ENCODE measurements around the gene PLCH1.

- TF ChIP-seq CTCF (IDR thresholded peaks at IDR 0.05), result no peak
- no peak for TF ChIP-seq ZFX (IDR thresholded peaks at IDR 0.05; ENCODE audit: borderline replicate concordance)
These were observed 375.1 kb downstream of the PLCH1 start for GRCh38 chr3:155369735-155370134.

All from 22Rv1 (cell line).